Measurements from ENCODE around the gene NPAS1. TPM values are rescaled to one million over a fixed set of nuclear protein-coding genes. Genes with fewer than 3 reads are reported as not detected.

NPAS1 gene
- total and polyA plus RNA-seq, 2 of the 8 experiments (the other 6 are each of a cell fraction or from before 2014, with no cell fraction given), result 9.9 to 13.9 TPM

- TF ChIP-seq ATF2 (IDR thresholded peaks at IDR 0.05; ENCODE audit: low read length) (no peak), ATF3 (IDR thresholded peaks at IDR 0.05; ENCODE audit: insufficient read depth, low read depth, low read length) (no peak), PHF8 (conservative IDR thresholded peaks at IDR 0.05; ENCODE audit: low read depth, low read length) (no peak), SIX5 (IDR thresholded peaks at IDR 0.05; ENCODE audit: low read depth, low read length) (no peak), BACH1 (IDR thresholded peaks at IDR 0.05; ENCODE audit: low read length) (no peak), POLR2AphosphoS5 (IDR thresholded peaks at IDR 0.05; ENCODE audit: low read depth, low read length) (no peak)
These were observed 51.1 kb downstream of the NPAS1 start (continued) for GRCh38 chr19:47070756-47071155.
